ENCODE data around the gene RTKN2. TPM values are rescaled to one million over a fixed set of nuclear protein-coding genes. Genes with fewer than 3 reads are reported as not detected.

The RTKN2 gene
- total RNA-seq, 1 experiment from 2014 or later: not detected

DNA sequence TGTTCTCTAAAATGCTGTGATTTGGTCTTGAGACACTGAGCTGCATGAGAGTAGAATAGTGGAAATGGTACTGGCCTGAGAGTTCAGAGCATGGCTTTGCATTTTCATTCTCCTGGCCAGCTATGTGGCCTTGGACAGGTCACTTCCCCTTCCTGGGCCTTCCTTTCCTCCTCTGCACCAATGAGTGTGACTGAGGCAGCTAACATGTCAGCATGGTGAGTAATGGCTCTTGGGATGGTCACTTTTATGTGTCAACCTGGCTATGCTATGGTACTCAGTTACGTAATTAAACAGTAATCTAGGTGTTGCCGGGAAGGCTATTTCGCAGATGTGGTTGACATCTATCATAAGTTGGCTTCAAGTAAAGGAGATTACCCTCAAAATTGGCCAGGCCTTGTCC lies 109.3 kb downstream of the RTKN2 start:
- H3K79me2 ChIP-seq (ENCODE audit: low read length): no peaks in the 10 kb centered on the region
- H3K4me2 ChIP-seq (ENCODE audit: low read depth, low read length, poor library complexity, severe bottlenecking): no peak overlapping the region
- H2AFZ ChIP-seq (ENCODE audit: low read length): no peak overlapping the region
- no peak overlapping the region for H3K4me3 ChIP-seq (ENCODE audit: low read length)
- no peak for DNase-seq
- no peaks in the 10 kb centered on the region for H3K36me3 ChIP-seq (ENCODE audit: insufficient read depth, low read length)
- no peak overlapping the region for H3K9ac ChIP-seq (ENCODE audit: low read length)
- no peaks in the 10 kb centered on the region for H3K9me2 ChIP-seq (replicated peaks; ENCODE audit: insufficient read depth, low read length)
- no peaks in the 10 kb centered on the region for H3K9me3 ChIP-seq (ENCODE audit: low read length)
- peaks cover 7% of the 10 kb centered on the region; the same call in 1 of the 2 replicates for H3K4me1 ChIP-seq (ENCODE audit: low read length)
- H3K27ac ChIP-seq (ENCODE audit: low read length): no peak overlapping the region
- H4K20me1 ChIP-seq (ENCODE audit: insufficient read depth, low read depth, low read length): no peaks in the 10 kb centered on the region
- H3K27me3 ChIP-seq (ENCODE audit: low read length): no peaks in the 10 kb centered on the region

DNA sequence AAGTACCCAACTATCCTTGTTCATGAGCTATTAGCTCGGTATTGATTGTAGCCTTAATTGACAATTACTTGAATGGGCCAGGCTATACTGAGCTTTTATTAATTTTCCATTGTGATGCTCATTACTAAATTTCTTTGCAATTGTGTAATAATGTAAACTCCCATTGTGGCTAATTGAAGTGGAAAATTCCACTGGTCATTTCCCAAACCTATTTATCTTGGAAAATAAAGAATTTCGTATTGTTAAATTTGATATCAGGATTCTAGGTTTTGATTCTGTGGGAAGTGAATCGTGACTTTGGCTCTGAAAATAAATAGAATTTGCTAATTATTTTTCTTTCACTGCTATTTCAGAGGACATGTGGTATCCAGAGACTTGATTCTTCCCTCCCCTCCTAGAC lies 111.0 kb downstream of the RTKN2 start:
- H3K4me2 ChIP-seq (ENCODE audit: low read depth, low read length, poor library complexity, severe bottlenecking): no peak overlapping the region
- no peak overlapping the region for H3K9ac ChIP-seq (ENCODE audit: low read length)
- no peak overlapping the region for H3K4me3 ChIP-seq (ENCODE audit: low read length)
- no peak overlapping the region for H2AFZ ChIP-seq (ENCODE audit: low read length)
- H3K4me1 ChIP-seq (ENCODE audit: low read length): peaks cover 3% of the 10 kb centered on the region; the same call in 1 of the 2 replicates
- H3K27me3 ChIP-seq (ENCODE audit: low read length): no peaks in the 10 kb centered on the region
- H3K79me2 ChIP-seq (ENCODE audit: low read length): no peaks in the 10 kb centered on the region
- no peak overlapping the region for H3K27ac ChIP-seq (ENCODE audit: low read length)
- H4K20me1 ChIP-seq (ENCODE audit: insufficient read depth, low read depth, low read length): no peaks in the 10 kb centered on the region
- no peaks in the 10 kb centered on the region for H3K9me2 ChIP-seq (replicated peaks; ENCODE audit: insufficient read depth, low read length)
- H3K36me3 ChIP-seq (ENCODE audit: insufficient read depth, low read length): no peaks in the 10 kb centered on the region
- H3K9me3 ChIP-seq (ENCODE audit: low read length): no peaks in the 10 kb centered on the region
- DNase-seq: no peak

DNA sequence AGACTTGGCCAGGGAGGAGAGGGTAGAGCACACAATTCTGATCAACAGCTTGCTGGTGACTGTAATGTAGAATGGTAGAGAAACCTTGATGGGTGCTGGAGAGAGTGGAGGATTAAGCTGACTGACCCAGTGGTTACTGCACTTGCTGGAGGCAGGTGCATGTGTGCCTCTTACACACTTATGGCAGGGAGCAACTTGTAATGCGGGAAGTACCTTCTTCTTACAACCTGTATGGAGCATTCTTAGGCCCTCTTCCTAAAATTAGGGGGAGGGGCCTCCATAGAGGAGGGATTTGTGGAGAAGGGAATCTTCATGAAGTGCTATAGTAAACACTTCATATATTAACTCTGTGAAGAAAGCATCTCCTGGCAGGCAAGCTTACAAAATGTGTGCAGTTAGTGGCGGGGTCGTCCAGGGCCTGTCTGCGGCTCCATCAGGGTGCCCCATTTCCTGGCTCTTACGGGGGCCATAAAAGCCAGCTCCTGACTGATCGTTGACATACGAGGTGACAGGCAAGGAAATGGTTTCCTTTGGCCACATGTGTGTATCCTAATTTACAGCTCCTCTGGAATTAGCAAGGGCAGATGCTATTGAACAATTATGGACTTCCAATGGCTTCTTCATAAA lies 113.5 kb downstream of the RTKN2 start:
- no peak overlapping the region for H2AFZ ChIP-seq (ENCODE audit: low read length)
- no peak overlapping the region for H3K27ac ChIP-seq (ENCODE audit: low read length)
- no peak overlapping the region for H3K4me3 ChIP-seq (ENCODE audit: low read length)
- no peaks in the 10 kb centered on the region for H3K4me1 ChIP-seq (ENCODE audit: low read length)
- no peaks in the 10 kb centered on the region for H3K9me2 ChIP-seq (replicated peaks; ENCODE audit: insufficient read depth, low read length)
- no peak overlapping the region for H3K9ac ChIP-seq (ENCODE audit: low read length)
- H3K79me2 ChIP-seq (ENCODE audit: low read length): no peaks in the 10 kb centered on the region
- H4K20me1 ChIP-seq (ENCODE audit: insufficient read depth, low read depth, low read length): no peaks in the 10 kb centered on the region
- H3K9me3 ChIP-seq (ENCODE audit: low read length): no peaks in the 10 kb centered on the region
- H3K27me3 ChIP-seq (ENCODE audit: low read length): no peaks in the 10 kb centered on the region
- DNase-seq: no peak
- no peaks in the 10 kb centered on the region for H3K36me3 ChIP-seq (ENCODE audit: insufficient read depth, low read length)
- no peak overlapping the region for H3K4me2 ChIP-seq (ENCODE audit: low read depth, low read length, poor library complexity, severe bottlenecking)

- Histone ChIP-seq H3K9ac (ENCODE audit: low read length) (no peak overlapping the region), H2AFZ (ENCODE audit: low read length) (no peak overlapping the region), H4K20me1 (ENCODE audit: insufficient read depth, low read depth, low read length) (no peaks in the 10 kb centered on the region), H3K9me2 (replicated peaks; ENCODE audit: insufficient read depth, low read length) (no peaks in the 10 kb centered on the region), H3K79me2 (ENCODE audit: low read length) (no peaks in the 10 kb centered on the region), H3K36me3 (ENCODE audit: insufficient read depth, low read length) (no peaks in the 10 kb centered on the region), H3K27ac (ENCODE audit: low read length) (no peak overlapping the region), H3K4me3 (ENCODE audit: low read length) (no peak overlapping the region), H3K4me2 (ENCODE audit: low read depth, low read length, poor library complexity, severe bottlenecking) (no peak overlapping the region), H3K9me3 (ENCODE audit: low read length) (no peaks in the 10 kb centered on the region), H3K27me3 (ENCODE audit: low read length) (no peaks in the 10 kb centered on the region), H3K4me1 (ENCODE audit: low read length) (no peaks in the 10 kb centered on the region)
- no peak for DNase-seq
Observed at GRCh38 chr10:62154231-62154630, 114.4 kb downstream of the RTKN2 start.

DNA sequence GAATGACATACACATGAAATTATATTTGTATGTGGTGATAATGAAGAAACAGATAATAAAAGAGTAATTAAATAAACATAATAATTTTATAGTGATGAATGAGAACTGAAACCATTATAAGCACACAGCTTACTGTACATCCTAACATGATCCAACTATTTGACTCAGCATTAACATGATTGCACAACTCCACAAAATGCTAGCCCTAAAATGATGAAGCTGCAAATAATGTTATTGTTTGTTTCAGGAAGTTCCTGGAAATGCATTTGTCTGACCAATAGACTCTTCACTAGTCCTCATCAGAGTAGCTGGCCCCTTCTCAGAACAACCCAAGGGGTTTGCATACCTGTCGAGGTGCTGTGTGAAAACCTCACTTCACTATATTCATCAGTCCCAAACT lies 115.5 kb downstream of the RTKN2 start:
- no peaks in the 10 kb centered on the region for H3K36me3 ChIP-seq (ENCODE audit: insufficient read depth, low read length)
- H3K4me2 ChIP-seq (ENCODE audit: low read depth, low read length, poor library complexity, severe bottlenecking): no peak overlapping the region
- no peaks in the 10 kb centered on the region for H4K20me1 ChIP-seq (ENCODE audit: insufficient read depth, low read depth, low read length)
- no peak overlapping the region for H3K4me3 ChIP-seq (ENCODE audit: low read length)
- no peak for DNase-seq
- H3K4me1 ChIP-seq (ENCODE audit: low read length): peaks cover 3% of the 10 kb centered on the region; the same call in 1 of the 2 replicates
- no peak overlapping the region for H3K27ac ChIP-seq (ENCODE audit: low read length)
- no peaks in the 10 kb centered on the region for H3K79me2 ChIP-seq (ENCODE audit: low read length)
- H2AFZ ChIP-seq (ENCODE audit: low read length): no peak overlapping the region
- H3K9me2 ChIP-seq (replicated peaks; ENCODE audit: insufficient read depth, low read length): no peaks in the 10 kb centered on the region
- H3K27me3 ChIP-seq (ENCODE audit: low read length): no peaks in the 10 kb centered on the region
- H3K9me3 ChIP-seq (ENCODE audit: low read length): no peaks in the 10 kb centered on the region
- H3K9ac ChIP-seq (ENCODE audit: low read length): no peak overlapping the region

GRCh38 chr10:62149621-62150020 lies 119.0 kb downstream of the RTKN2 start:
- DNase-seq: no peak
- H3K4me2 ChIP-seq (ENCODE audit: low read depth, low read length, poor library complexity, severe bottlenecking): no peak overlapping the region
- no peaks in the 10 kb centered on the region for H3K36me3 ChIP-seq (ENCODE audit: insufficient read depth, low read length)

GRCh38 chr10:62148155-62148554 lies 120.5 kb downstream of the RTKN2 start:
- H3K4me2 ChIP-seq (ENCODE audit: low read depth, low read length, poor library complexity, severe bottlenecking): no peak overlapping the region
- H4K20me1 ChIP-seq (ENCODE audit: insufficient read depth, low read depth, low read length): no peaks in the 10 kb centered on the region
- H3K9me2 ChIP-seq (replicated peaks; ENCODE audit: insufficient read depth, low read length): no peaks in the 10 kb centered on the region
- H2AFZ ChIP-seq (ENCODE audit: low read length): no peak overlapping the region
- no peaks in the 10 kb centered on the region for H3K79me2 ChIP-seq (ENCODE audit: low read length)
- DNase-seq: no peak
- H3K4me3 ChIP-seq (ENCODE audit: low read length): no peak overlapping the region
- H3K27me3 ChIP-seq (ENCODE audit: low read length): no peaks in the 10 kb centered on the region
- peaks cover 10% of the 10 kb centered on the region for H3K4me1 ChIP-seq (ENCODE audit: low read length)
- H3K9me3 ChIP-seq (ENCODE audit: low read length): no peaks in the 10 kb centered on the region
- H3K27ac ChIP-seq (ENCODE audit: low read length): no peak overlapping the region
- H3K9ac ChIP-seq (ENCODE audit: low read length): no peak overlapping the region
- no peaks in the 10 kb centered on the region for H3K36me3 ChIP-seq (ENCODE audit: insufficient read depth, low read length)

More at GRCh38 chr10:62149621-62150020, 119.0 kb downstream of the RTKN2 start:
- no peak overlapping the region for H3K9ac ChIP-seq (ENCODE audit: low read length)
- no peak overlapping the region for H3K4me3 ChIP-seq (ENCODE audit: low read length)
- H2AFZ ChIP-seq (ENCODE audit: low read length): no peak overlapping the region
- no peaks in the 10 kb centered on the region for H3K27me3 ChIP-seq (ENCODE audit: low read length)
- no peak overlapping the region for H3K27ac ChIP-seq (ENCODE audit: low read length)
- H3K79me2 ChIP-seq (ENCODE audit: low read length): no peaks in the 10 kb centered on the region
- H3K9me3 ChIP-seq (ENCODE audit: low read length): no peaks in the 10 kb centered on the region
- peaks cover 8% of the 10 kb centered on the region; the same call in 1 of the 2 replicates for H3K4me1 ChIP-seq (ENCODE audit: low read length)
- no peaks in the 10 kb centered on the region for H3K9me2 ChIP-seq (replicated peaks; ENCODE audit: insufficient read depth, low read length)
- H4K20me1 ChIP-seq (ENCODE audit: insufficient read depth, low read depth, low read length): no peaks in the 10 kb centered on the region

- Histone ChIP-seq H3K4me3 (ENCODE audit: low read length) (no peak overlapping the region), H3K9ac (ENCODE audit: low read length) (no peak overlapping the region), H2AFZ (ENCODE audit: low read length) (no peak overlapping the region), H4K20me1 (ENCODE audit: insufficient read depth, low read depth, low read length) (no peaks in the 10 kb centered on the region), H3K9me2 (replicated peaks; ENCODE audit: insufficient read depth, low read length) (no peaks in the 10 kb centered on the region), H3K27ac (ENCODE audit: low read length) (no peak overlapping the region), H3K36me3 (ENCODE audit: insufficient read depth, low read length) (no peaks in the 10 kb centered on the region), H3K4me2 (ENCODE audit: low read depth, low read length, poor library complexity, severe bottlenecking) (no peak overlapping the region), H3K9me3 (ENCODE audit: low read length) (no peaks in the 10 kb centered on the region), H3K4me1 (ENCODE audit: low read length) (peaks cover 10% of the 10 kb centered on the region), H3K79me2 (ENCODE audit: low read length) (no peaks in the 10 kb centered on the region), H3K27me3 (ENCODE audit: low read length) (no peaks in the 10 kb centered on the region)
- DNase-seq: no peak
Observed at GRCh38 chr10:62147425-62147824, 121.2 kb downstream of the RTKN2 start.
